A673 (cell line): ENCODE results near the gene CROCC2. TPM values are rescaled to one million over a fixed set of nuclear protein-coding genes. Genes with fewer than 3 reads are reported as not detected.

Experiments used
- BruUV-seq: library from RNA; stranded (reverse); fragments of 400-500 nt; replicated peaks from 2 replicates; lab custom pipeline; 2021; lab: Mats Ljungman, UMichigan
- CTCF ChIA-PET: fragments of 300-600 bp; sonication (Branson Sonifier 250); formaldehyde crosslinking; loops from one replicate; lab custom pipeline; 2022; ENCODE audit warnings: antibody characterized with exemption; lab: Charles Lee
- POLR2A ChIA-PET: fragments of 300-600 bp; sonication (Branson Sonifier 250); formaldehyde crosslinking; loops from one replicate; lab custom pipeline; 2022; ENCODE audit warnings: antibody characterized with exemption; ENCODE audit not compliant: low non-redundant PET; lab: Charles Lee
- DNase-seq: peaks from one replicate; pipeline ENCODE4 v3.0.0-alpha.2; 2015; ENCODE audit warnings: low spot score
- H3K27ac ChIP-seq: fragments of 200-600 bp; sonication (generic); 2 replicates; pipeline ENCODE4 v1.5.1; 2016; ENCODE audit warnings: mixed run types, low read depth, mild to moderate bottlenecking, mixed read lengths, antibody characterized with exemption, low read length; ENCODE audit not compliant: poor library complexity, severe bottlenecking
- H3K27me3 ChIP-seq: fragments of 200-600 bp; sonication (generic); replicated peaks from 2 replicates; pipeline ENCODE4 v1.6.1; 2017; ENCODE audit warnings: mixed run types, low read depth, mild to moderate bottlenecking, mixed read lengths, antibody characterized with exemption, low read length; ENCODE audit not compliant: insufficient read depth, poor library complexity
- H3K36me3 ChIP-seq: fragments of 200-600 bp; sonication (generic); 2 replicates; pipeline ENCODE4 v1.6.1; 2016; ENCODE audit warnings: mixed run types, mild to moderate bottlenecking, mixed read lengths, antibody characterized with exemption, low read length; ENCODE audit not compliant: insufficient read depth, poor library complexity, severe bottlenecking
- H3K4me1 ChIP-seq: fragments of 200-600 bp; sonication (generic); 2 replicates; pipeline ENCODE4 v1.6.1; 2017; ENCODE audit warnings: mixed run types, mild to moderate bottlenecking, mixed read lengths, antibody characterized with exemption, low read length; ENCODE audit not compliant: insufficient read depth, poor library complexity, severe bottlenecking
- H3K4me3 ChIP-seq: fragments of 200-600 bp; sonication (generic); 2 replicates; pipeline ENCODE4 v1.5.1; 2016; ENCODE audit warnings: low read depth, mixed run types, mild to moderate bottlenecking, mixed read lengths, low read length; ENCODE audit not compliant: poor library complexity, severe bottlenecking
- H3K9me3 ChIP-seq: fragments of 200-600 bp; sonication (generic); 2 replicates; pipeline ENCODE4 v1.6.1; 2016; ENCODE audit warnings: mixed run types, low read depth, mild to moderate bottlenecking, mixed read lengths, antibody characterized with exemption, low read length; ENCODE audit not compliant: poor library complexity, severe bottlenecking
- EZH2 ChIP-seq: fragments of 200-600 bp; sonication (generic); IDR thresholded peaks from 2 replicates; pipeline ENCODE4 v1.6.1; 2017; ENCODE audit warnings: borderline replicate concordance, low read depth, mild to moderate bottlenecking, mixed read lengths, antibody characterized with exemption, low read length; ENCODE audit not compliant: poor library complexity, severe bottlenecking
- intact Hi-C: fragments of 100-400 bp; cut with micrococcal nuclease; formaldehyde crosslinking; loops from one replicate; pipeline ENCODE4 v1.10.0; 2022; ENCODE audit not compliant: unreplicated experiment
- total RNA-seq: library from RNA; stranded (reverse); gene quantifications from 2 replicates; pipeline ENCODE4 v1.2.3, GENCODE V29; 2021
- TF ChIP-seq, protein P1 (sequence below): fragments of 300-800, 200-600 bp; sonication (generic); conservative IDR thresholded peaks from 2 replicates; pipeline ENCODE4 v1.5.1; 2017; ENCODE audit warnings: low read depth, mild to moderate bottlenecking, antibody characterized with exemption, low read length, moderate library complexity, mixed read lengths

The CROCC2 gene
- total RNA-seq, 1 experiment from 2014 or later, result not detected

- H3K4me1 ChIP-seq, result no peaks in the 10 kb centered on the region
- ChIA-PET POLR2A (no interaction called here), CTCF (no interaction called here)
- peaks cover 15% of the 10 kb centered on the region for H3K27me3 ChIP-seq
- H3K36me3 ChIP-seq, result no peaks in the 10 kb centered on the region
- no peaks in the 10 kb centered on the region for H3K9me3 ChIP-seq
- BruUV-seq, result no TSS peak
- DNase-seq, result no peak
- H3K27ac ChIP-seq, result no peak overlapping the region
- TF ChIP-seq EZH2, result no peak
- TF ChIP-seq, protein P1, sequence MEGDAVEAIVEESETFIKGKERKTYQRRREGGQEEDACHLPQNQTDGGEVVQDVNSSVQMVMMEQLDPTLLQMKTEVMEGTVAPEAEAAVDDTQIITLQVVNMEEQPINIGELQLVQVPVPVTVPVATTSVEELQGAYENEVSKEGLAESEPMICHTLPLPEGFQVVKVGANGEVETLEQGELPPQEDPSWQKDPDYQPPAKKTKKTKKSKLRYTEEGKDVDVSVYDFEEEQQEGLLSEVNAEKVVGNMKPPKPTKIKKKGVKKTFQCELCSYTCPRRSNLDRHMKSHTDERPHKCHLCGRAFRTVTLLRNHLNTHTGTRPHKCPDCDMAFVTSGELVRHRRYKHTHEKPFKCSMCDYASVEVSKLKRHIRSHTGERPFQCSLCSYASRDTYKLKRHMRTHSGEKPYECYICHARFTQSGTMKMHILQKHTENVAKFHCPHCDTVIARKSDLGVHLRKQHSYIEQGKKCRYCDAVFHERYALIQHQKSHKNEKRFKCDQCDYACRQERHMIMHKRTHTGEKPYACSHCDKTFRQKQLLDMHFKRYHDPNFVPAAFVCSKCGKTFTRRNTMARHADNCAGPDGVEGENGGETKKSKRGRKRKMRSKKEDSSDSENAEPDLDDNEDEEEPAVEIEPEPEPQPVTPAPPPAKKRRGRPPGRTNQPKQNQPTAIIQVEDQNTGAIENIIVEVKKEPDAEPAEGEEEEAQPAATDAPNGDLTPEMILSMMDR, result no peak
- intact Hi-C loops, result no loop called here
- no peak overlapping the region for H3K4me3 ChIP-seq
These were observed 29.2 kb downstream of the CROCC2 start for GRCh38 chr2:240935103-240935876.

DNA sequence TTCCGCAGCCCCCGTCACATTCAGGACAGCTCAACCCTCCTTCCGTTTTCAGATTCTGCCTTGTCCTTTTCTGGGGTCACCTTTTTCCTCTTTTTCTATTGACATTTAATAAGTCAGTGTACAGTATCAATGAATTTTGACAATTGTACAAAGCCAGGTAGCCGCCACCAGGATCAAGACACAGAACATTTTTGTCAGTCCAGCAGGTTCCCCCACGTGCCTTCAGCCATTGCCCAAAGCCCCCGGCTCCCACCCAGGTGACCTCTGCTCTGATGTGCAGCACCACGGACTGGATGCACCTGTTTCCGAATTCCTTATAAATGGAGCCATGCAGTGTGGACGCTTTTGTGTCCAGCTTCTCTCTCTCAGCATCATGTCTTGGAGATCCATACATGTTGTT is 30.0 kb downstream of the CROCC2 start:
- intact Hi-C loops, result no loop called here
- TF ChIP-seq EZH2, result no peak
- TF ChIP-seq, protein P1, result no peak
- CTCF ChIA-PET, result no interaction called here
- no peak overlapping the region for H3K27ac ChIP-seq
- no peak overlapping the region for H3K4me3 ChIP-seq
- no peaks in the 10 kb centered on the region for H3K36me3 ChIP-seq
- no peaks in the 10 kb centered on the region for H3K9me3 ChIP-seq
- no peak for DNase-seq
- POLR2A ChIA-PET, result no interaction called here
- no peaks in the 10 kb centered on the region for H3K4me1 ChIP-seq
- BruUV-seq, result no TSS peak
- peaks cover 19% of the 10 kb centered on the region for H3K27me3 ChIP-seq

- Histone ChIP-seq H3K27ac (no peak overlapping the region), H3K36me3 (no peaks in the 10 kb centered on the region), H3K4me3 (no peak overlapping the region), H3K9me3 (no peaks in the 10 kb centered on the region), H3K4me1 (no peaks in the 10 kb centered on the region), H3K27me3 (peaks cover 7% of the 10 kb centered on the region)
- intact Hi-C loops, result no loop called here
- CTCF ChIA-PET, result no interaction called here
- no peak for DNase-seq
- BruUV-seq, result no TSS peak
- no peak for TF ChIP-seq EZH2
- TF ChIP-seq, protein P1, result no peak
- POLR2A ChIA-PET, result no interaction called here
These were observed 39.9 kb downstream of the CROCC2 start for GRCh38 chr2:240946046-240946445.
